Measurements from ENCODE around the gene CELA2B. TPM values are rescaled to one million over a fixed set of nuclear protein-coding genes. Genes with fewer than 3 reads are reported as not detected.

CELA2B gene
- total and polyA plus RNA-seq, 2 of the 8 experiments (the other 6 are each of a cell fraction or from before 2014, with no cell fraction given): not detected

- TF ChIP-seq CHD7 (IDR thresholded peaks at IDR 0.05; ENCODE audit: insufficient replicate concordance, low read length) (no peak), KDM5A (IDR thresholded peaks at IDR 0.05; ENCODE audit: low read length) (no peak), CTCF (IDR thresholded peaks at IDR 0.05; ENCODE audit: control extremely low read depth in 1 of 3, insufficient read depth in 1 of 3, low read depth in 1 of 3, low read length in 3 of 3) (no peak), CBX8 (IDR thresholded peaks at IDR 0.05; ENCODE audit: borderline replicate concordance, low read depth, low read length) (no peak), CTBP2 (IDR thresholded peaks at IDR 0.05; ENCODE audit: borderline replicate concordance, insufficient read depth, insufficient read length, low read length) (no peak), RBBP5 (IDR thresholded peaks at IDR 0.05; ENCODE audit: borderline replicate concordance, low read depth, low read length) (0 out of 2 replicates have a peak, but pooled peaks have one; percentile 7), ZNF274 (IDR thresholded peaks at IDR 0.05; ENCODE audit: borderline replicate concordance, extremely low read depth, low read length) (no peak), SP4 (IDR thresholded peaks at IDR 0.05; ENCODE audit: low read length) (no peak), NANOG (IDR thresholded peaks at IDR 0.05; ENCODE audit: insufficient read depth, low read depth, low read length, poor library complexity, severe bottlenecking) (no peak)
These were observed 48.0 kb downstream of the CELA2B start, which contains the start of gene CASP9 (continued) for GRCh38 chr1:15524021-15524282.

Data from H1 (cell line).